Superior temporal gyrus (tissue), 1 donor: ENCODE data around the gene LRGUK.
"Not testable (repeated sequence)": the region's sequence is repeated elsewhere in the genome, so short reads cannot be mapped to it uniquely, and the experiment has no call there.

Experiments used
- DNase-seq: peaks from one replicate; pipeline ENCODE4 v3.0.0-alpha.2; 2016; ENCODE audit errors: extremely low spot score

LRGUK gene, protein sequence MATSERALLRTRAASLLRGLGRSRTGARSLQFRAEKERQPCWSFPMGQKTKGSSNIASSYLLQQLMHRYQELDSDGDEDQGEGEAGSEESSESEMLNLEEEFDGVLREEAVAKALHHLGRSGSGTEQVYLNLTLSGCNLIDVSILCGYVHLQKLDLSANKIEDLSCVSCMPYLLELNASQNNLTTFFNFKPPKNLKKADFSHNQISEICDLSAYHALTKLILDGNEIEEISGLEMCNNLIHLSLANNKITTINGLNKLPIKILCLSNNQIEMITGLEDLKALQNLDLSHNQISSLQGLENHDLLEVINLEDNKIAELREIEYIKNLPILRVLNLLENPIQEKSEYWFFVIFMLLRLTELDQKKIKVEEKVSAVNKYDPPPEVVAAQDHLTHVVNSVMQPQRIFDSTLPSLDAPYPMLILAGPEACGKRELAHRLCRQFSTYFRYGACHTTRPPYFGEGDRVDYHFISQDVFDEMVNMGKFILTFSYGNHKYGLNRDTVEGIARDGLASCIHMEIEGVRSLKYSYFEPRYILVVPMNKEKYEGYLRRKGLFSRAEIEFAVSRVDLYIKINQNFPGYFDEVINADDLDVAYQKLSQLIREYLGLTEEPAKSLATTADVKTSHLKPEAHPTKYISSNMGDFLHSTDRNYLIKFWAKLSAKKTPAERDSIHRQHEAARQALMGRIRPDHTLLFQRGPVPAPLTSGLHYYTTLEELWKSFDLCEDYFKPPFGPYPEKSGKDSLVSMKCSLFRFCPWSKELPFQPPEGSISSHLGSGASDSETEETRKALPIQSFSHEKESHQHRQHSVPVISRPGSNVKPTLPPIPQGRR

DNA sequence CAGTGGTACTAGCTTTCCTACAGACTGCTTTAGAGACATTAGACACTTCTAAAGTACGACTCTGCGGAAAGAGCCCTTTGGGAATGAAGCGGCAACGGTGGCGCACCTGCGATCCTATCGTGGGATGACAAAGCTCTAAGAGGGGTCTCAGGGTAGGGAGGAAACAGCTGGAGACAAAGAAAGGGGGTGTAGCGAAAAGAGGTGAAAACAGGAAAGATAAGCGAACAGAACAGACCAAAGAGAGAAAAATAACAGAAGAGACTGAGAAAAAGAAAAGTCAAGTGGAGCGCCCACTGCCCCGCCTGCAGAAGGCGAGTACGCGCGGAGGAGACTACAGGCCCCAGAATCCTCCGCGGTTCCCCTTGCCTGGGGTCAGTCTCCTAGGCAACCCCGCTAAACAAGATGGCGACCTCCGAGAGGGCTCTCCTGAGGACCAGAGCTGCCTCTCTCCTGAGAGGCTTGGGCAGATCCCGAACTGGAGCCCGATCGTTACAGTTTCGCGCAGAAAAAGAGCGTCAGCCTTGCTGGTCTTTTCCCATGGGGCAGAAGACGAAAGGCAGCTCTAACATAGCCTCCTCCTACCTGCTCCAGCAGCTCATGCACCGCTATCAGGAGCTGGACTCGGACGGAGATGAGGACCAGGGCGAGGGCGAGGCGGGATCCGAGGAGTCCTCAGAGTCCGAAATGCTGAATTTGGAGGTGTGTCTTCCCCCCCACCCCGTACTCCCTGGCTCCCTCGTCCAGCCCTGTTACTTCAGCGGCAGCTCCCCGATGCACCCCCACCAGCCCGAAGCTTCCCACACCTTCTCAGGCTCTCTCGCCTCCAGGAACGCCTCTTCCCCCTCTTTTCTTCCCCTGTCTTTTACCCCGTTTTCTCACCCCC, at the start of gene LRGUK:
LRGUK (plus strand) TSS at position 375 of the 883 bp plus-strand sequence; CDS start at position 403, 28 bp downstream.
- DNase-seq: peak; percentile 84

DNA sequence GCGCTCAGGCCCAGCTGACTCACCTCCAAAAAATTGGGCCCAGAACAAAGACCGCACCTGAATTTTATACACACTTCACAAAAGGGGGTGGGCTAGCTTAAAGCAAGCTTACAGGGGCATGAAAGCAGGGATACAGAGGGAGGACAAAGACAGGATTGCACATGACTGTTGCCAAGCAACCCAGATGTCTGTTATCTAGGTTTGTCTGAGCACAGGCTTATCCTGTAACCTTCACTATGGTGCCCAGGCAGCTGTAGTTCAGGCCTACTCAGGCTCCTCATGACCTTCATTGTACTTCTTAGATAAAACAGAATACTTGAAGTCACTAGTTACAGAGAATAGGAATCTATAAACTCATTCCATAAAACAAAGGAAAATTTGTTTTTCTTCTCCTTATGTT, 49.6 kb upstream of the LRGUK start:
- DNase-seq: not testable (repeated sequence)

GRCh38 chr7:134078991-134079390, 48.1 kb upstream of the LRGUK start:
- DNase-seq: no peak

DNA sequence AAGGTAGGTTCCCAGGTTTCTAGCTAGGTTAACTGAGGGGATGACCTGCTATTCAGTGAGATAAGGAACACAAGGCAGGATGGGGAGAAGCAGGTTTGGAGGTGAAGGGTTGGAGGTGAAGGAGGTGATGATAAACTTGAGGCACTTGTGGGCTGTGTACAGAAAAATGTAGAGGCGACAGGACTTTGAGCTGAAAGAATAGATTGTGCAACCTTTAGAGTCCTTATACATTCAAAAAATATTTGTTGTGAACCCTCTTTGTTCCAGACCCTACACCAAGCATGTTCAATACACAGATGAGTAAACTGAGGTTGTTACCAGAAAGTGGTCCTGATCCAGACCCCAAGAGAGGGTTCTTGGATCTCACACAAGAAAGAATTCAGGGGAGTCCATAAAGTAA, 45.4 kb upstream of the LRGUK start:
- DNase-seq: no peak

DNA sequence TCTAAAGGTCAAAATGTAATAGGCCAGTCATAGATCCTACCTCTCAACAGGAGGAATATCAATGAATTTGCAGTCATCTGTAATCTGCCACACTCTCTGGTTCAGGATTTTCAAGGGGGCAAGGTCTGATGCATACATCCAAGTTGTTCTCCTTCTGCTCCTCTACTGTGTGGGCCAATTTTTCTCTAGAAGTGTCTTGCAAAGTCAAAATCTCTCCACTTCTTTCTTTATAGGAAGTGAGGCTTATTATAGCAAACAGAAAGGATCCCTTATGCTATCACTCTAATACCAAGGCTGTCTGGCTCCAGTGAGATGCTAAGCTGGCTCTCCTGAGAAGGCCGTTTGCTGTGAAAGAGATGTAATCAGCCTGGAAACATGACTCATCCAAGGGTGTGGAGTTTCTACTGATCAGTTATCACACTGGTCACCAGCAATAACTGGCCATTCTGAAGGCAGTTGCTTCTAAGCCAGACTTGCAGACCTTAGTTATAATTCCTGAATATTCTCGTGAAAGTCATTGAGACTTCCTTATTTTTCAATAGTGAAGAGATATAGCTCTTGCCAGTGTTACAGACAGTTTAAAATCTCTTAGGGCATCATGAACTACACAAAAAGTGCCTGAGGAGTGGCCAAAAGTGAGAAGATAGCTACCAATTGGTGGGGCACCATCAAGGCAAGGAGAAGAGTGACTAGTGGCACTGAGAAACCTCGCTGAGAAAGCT, 43.2 kb upstream of the LRGUK start:
- DNase-seq: peak; percentile 37

DNA sequence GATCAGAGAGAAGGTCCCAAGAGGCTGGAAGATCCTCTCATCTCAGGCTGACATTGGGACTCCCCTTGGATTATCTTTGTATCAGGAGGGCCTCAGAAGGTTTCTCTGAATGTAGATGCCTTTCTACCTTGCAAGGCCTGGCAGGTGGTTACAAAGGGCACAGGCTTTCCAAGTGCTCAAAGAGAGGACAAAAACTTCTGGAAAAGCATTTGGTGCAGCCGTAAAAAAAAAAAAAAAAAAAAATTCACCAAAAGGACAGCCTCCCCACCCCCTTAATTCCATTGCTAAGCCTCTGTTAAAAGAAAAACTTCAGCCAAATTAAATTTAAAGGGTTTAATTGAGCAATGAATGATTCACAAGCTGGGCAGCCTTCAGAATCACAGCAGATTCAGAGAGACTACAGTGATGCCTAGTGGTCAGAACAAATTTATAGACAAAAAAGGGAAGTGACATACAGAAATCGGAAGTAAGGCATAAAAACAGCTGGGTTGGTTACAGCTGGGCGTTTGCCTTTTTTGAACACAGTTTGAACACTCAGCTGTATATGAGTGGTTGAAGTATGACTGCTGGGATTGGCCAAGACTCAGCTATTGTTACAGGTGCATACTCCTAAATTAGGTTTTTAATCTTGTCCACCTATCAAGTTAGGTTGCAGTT, 42.5 kb upstream of the LRGUK start:
- DNase-seq: no peak

DNA sequence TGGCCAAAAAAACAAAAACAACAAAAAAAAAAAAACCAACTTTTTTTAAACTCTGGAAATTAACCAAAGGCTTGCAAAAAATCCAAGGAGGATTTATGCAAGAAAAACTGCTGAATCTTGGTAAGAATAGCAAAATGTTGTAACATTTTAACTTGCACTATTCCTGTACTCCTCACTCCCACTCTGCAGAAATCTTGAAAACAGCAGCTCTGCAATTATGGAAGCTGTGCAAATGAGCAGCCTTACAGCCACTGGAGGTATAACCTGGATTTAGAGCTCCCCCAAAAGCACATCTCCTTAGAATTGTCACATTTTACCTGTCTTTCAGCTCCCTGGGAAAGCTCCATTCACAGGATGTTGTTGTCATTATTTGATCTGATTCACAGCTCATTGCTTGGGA, 41.8 kb upstream of the LRGUK start:
- DNase-seq: peak; percentile 51

DNA sequence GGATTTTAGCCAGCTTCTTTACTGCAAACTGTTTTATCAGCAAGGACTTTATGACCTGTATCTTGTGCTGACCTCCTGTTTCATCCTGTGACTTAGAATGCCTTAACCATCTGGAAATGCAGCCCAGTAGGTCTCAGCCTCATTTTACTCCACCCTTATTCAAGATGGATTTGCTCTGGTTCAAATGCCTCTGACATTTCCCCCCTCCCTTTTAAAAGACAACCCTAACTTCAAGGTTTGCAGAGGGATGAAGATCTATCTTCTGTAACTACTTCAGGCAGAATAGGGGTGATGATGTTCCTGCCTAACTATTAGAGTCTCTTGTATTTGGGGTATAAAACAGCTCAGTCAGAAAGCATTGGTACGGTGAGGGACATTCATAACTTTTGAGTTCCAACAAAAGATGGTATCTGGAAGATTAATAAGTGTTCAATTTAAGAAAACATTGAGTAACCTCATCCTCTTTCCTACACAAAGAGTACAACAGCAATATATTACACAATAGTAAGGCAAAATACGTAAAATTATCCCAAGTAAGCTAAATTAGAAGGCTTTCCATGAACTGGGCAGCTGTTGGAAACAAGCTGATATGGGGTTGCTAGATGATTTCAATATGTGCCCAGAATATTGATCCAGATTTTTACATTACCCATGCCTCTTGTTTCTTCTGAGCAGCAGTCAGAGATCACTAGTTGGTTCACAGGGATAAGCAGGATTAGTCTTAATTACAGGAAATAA, 40.0 kb upstream of the LRGUK start:
- DNase-seq: no peak

GRCh38 chr7:134088199-134088598, 38.9 kb upstream of the LRGUK start:
- no peak for DNase-seq

GRCh38 chr7:134089446-134089845, 37.7 kb upstream of the LRGUK start:
- DNase-seq: no peak

GRCh38 chr7:134098072-134098471, 29.1 kb upstream of the LRGUK start:
- no peak for DNase-seq

GRCh38 chr7:134101716-134102115, 25.4 kb upstream of the LRGUK start:
- DNase-seq: no peak

- DNase-seq: no peak
Observed at GRCh38 chr7:134104166-134104565, 23.0 kb upstream of the LRGUK start.

- DNase-seq: no peak
Observed at GRCh38 chr7:134105841-134106240, 21.3 kb upstream of the LRGUK start.

DNA sequence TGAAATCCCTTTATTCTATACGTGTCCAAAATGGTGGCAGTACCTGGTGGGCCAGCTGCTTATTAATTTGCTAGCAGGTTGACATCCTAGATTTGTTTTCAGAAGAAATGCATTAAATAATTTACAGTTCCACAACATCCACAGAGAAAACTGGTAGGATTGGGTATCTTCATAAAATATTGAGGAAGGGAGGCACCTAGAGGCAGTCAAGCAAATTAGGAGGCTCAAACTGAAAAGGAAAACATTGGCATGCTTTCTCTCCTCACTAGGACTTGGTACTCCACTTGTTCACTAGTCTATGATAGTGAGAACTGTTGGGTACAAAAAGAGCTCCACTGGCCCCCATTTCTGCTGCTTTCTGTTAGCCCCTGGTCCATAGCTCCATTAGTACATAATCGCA, 18.3 kb upstream of the LRGUK start:
- DNase-seq: peak; percentile 32

- no peak for DNase-seq
Observed at GRCh38 chr7:134113655-134114054, 13.5 kb upstream of the LRGUK start.

DNA sequence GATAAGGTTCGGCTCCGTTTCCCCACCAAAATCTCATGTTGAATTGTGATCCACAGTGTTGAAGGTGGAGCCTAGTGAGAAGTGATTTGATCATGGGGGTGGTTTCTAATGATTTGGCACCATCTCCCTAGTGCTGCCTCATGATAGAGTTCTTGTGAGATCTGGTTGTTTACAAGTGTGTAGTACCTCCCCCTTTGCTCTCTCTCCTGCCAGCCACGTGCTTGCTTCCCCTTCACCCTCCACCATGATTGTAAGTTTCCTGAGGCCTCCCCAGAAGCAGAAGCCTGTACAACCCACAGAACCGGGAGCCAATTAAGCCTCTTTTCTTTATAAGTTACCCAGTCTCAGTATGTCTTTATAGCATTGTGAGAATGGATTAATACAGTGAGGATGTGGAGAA, 12.1 kb upstream of the LRGUK start:
- no peak for DNase-seq

DNA sequence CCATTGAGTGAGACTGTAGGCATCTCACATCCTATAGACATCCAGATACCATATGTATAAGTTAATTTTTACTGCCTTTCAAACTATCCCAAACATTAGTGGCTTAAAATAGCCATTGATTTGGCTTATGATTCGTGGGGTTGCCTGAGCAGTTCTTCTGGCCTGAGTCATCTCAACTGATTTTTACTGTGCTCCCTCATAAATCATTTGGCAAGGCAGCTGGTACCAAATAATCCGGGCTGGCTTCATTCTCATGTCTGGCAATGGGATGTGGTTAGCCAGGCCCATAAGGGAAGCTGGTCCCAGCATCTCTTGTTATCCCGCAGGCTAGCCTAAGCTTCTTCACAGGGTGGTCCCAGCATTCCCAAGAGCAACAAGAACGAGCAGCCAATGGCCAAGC, 6.7 kb upstream of the LRGUK start:
- DNase-seq: no peak

GRCh38 chr7:134121632-134122139, 5.5 kb upstream of the LRGUK start:
- DNase-seq: no peak

DNA sequence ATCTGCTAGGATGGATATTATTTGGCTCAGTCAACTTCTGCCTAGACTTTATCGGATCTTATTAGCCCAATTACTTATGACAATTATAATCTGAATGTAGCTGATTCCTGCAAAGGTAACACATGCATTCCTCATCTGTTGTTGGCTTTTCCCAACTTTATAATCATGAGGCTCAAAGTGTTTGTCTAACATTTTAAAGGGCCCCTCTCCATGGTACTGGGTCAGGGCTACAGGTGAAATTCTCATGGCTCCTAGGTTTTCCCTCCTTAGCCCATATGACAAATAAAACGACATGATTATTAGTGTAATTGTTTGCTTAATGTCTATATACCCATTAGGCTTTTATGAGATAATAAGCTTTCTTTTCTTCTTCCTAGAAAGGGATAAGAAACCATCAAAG, 4.2 kb upstream of the LRGUK start:
- DNase-seq: no peak
